CD14-positive monocyte (primary cell): ENCODE measurements around the gene SLC26A9. TPM values are rescaled to one million over a fixed set of nuclear protein-coding genes. Genes with fewer than 3 reads are reported as not detected.

ENCODE experiments used
- DNase-seq, 3 donors: peaks; one replicate each; pipeline ENCODE4 v3.0.0-alpha.2; 2011 to 2022
- H2AFZ ChIP-seq: 2 replicates; pipeline ENCODE4 v1.6.0; 2012; ENCODE audit warnings: mild to moderate bottlenecking, low read depth, low read length, inconsistent platforms; ENCODE audit not compliant: insufficient read depth, poor library complexity, severe bottlenecking
- H3K27ac ChIP-seq, 2 donors: 1 replicate in 1 of 2; 2 replicates in 1 of 2; pipeline ENCODE4 v1.5.1; 2012 to 2013; ENCODE audit warnings: low read length in 2 of 2, control low read depth in 1 of 2, inconsistent platforms in 1 of 2, low read depth in 1 of 2, mild to moderate bottlenecking in 1 of 2
- H3K27me3 ChIP-seq, 2 donors: one replicate each; pipeline versions ENCODE4 v1.6.0 to v1.6.1; 2011 to 2013; ENCODE audit warnings: low read length in 2 of 2; ENCODE audit not compliant: control insufficient read depth in 2 of 2, insufficient read depth in 2 of 2
- H3K36me3 ChIP-seq, 2 donors: replicated peaks in 1 of 2; 1 replicate in 1 of 2; 2 replicates in 1 of 2; pipeline versions ENCODE4 v1.5.1 to v1.6.1; 2012 to 2013; ENCODE audit warnings: low read length in 2 of 2, control low read depth in 1 of 2, inconsistent platforms in 1 of 2, mild to moderate bottlenecking in 1 of 2; ENCODE audit not compliant: insufficient read depth in 2 of 2, control insufficient read depth in 1 of 2
- H3K4me1 ChIP-seq, 2 donors: 1 replicate in 1 of 2; 2 replicates in 1 of 2; pipeline versions ENCODE4 v1.5.1 to v1.6.1; 2012 to 2013; ENCODE audit warnings: low read length in 2 of 2, control low read depth in 1 of 2, inconsistent platforms in 1 of 2, mild to moderate bottlenecking in 1 of 2, moderate library complexity in 1 of 2; ENCODE audit not compliant: insufficient read depth in 2 of 2, control insufficient read depth in 1 of 2
- H3K4me2 ChIP-seq: replicated peaks from 2 replicates; pipeline ENCODE3; 2012; ENCODE audit warnings: low read length, moderate library complexity, mild to moderate bottlenecking; ENCODE audit not compliant: poor library complexity, severe bottlenecking; ENCODE audit errors: extremely low read depth
- H3K4me3 ChIP-seq, 3 experiments: fragments of 200-600 bp in 1 of 3; sonication (generic) in 1 of 3; replicated peaks in 1 of 3; 1 replicate in 2 of 3; 2 replicates in 1 of 3; pipeline ENCODE4 v1.5.1; 2011 to 2013; ENCODE audit warnings: low read length in 3 of 3, mild to moderate bottlenecking in 3 of 3, control low read depth in 2 of 3, low read depth in 2 of 3, inconsistent platforms in 1 of 3, moderate library complexity in 1 of 3
- H3K79me2 ChIP-seq: 2 replicates; pipeline ENCODE4 v1.6.0; 2012; ENCODE audit warnings: mild to moderate bottlenecking, control low read depth, inconsistent platforms, low read length, moderate library complexity; ENCODE audit not compliant: insufficient read depth
- H3K9ac ChIP-seq: 2 replicates; pipeline ENCODE4 v1.6.0; 2017; ENCODE audit warnings: low read length, mild to moderate bottlenecking; ENCODE audit not compliant: insufficient read depth, poor library complexity, severe bottlenecking
- H3K9me3 ChIP-seq, 2 donors: replicated peaks in 1 of 2; 1 replicate in 1 of 2; 2 replicates in 1 of 2; pipeline versions ENCODE4 v1.5.1 to v1.6.1; 2012 to 2013; ENCODE audit warnings: low read length in 2 of 2, control low read depth in 1 of 2; ENCODE audit not compliant: control insufficient read depth in 1 of 2, insufficient read depth in 1 of 2
- H4K20me1 ChIP-seq: 2 replicates; pipeline ENCODE4 v1.6.0; 2012; ENCODE audit warnings: mild to moderate bottlenecking, low read length, control low read depth, moderate library complexity; ENCODE audit not compliant: insufficient read depth
- H3K27ac Mint-ChIP-seq, 7 donors: one replicate each; pipeline ENCODE4 v1.8.0; 2020; ENCODE audit warnings: mild to moderate bottlenecking in 7 of 7, mixed read lengths in 7 of 7, moderate library complexity in 6 of 7, inconsistent platforms in 2 of 7
- H3K27me3 Mint-ChIP-seq, 3 donors: one replicate each; pipeline ENCODE4 v1.8.0; 2021 to 2022; ENCODE audit warnings: low read depth in 3 of 3, mild to moderate bottlenecking in 3 of 3, mixed read lengths in 3 of 3, moderate library complexity in 3 of 3, inconsistent platforms in 1 of 3
- H3K36me3 Mint-ChIP-seq, 2 donors: one replicate each; pipeline ENCODE4 v1.8.0; 2020; ENCODE audit warnings: mixed read lengths in 2 of 2, inconsistent platforms in 1 of 2, mild to moderate bottlenecking in 1 of 2
- H3K4me1 Mint-ChIP-seq: one replicate; pipeline ENCODE4 v1.8.0; 2020; ENCODE audit warnings: mild to moderate bottlenecking, mixed read lengths
- H3K4me3 Mint-ChIP-seq, 2 donors: one replicate each; pipeline ENCODE4 v1.8.0; 2020; ENCODE audit warnings: mild to moderate bottlenecking in 2 of 2, mixed read lengths in 2 of 2, moderate library complexity in 1 of 2
- H3K9me3 Mint-ChIP-seq, 7 donors: one replicate each; pipeline ENCODE4 v1.8.0; 2020 to 2022; ENCODE audit warnings: mixed read lengths in 7 of 7, mild to moderate bottlenecking in 6 of 7, moderate library complexity in 6 of 7, inconsistent platforms in 2 of 7
- CTCF ChIP-seq: fragments of 200-600 bp; IDR thresholded peaks from one replicate; pipeline ENCODE4 v1.8.0; 2022; ENCODE audit warnings: antibody characterized with exemption, mild to moderate bottlenecking
- intact Hi-C, 2 donors: fragments of 100-400 bp; cut with micrococcal nuclease; formaldehyde crosslinking; loops; one replicate each; pipeline versions ENCODE4 v1.15.0 to v1.15.1; 2023
- polyA plus RNA-seq, 3 donors: library from polyadenylated mRNA; depleted of rRNA in 1 of 3; unstranded in 2 of 3; stranded (reverse) in 1 of 3; fragments of 300-500 nt in 2 of 3; fragments of >200 nt in 1 of 3; fragmentation: Illumina TruSeq in 2 of 3; gene quantifications; 1 replicate in 2 of 3; 2 replicates in 1 of 3; pipeline ENCODE4 v1.2.3, GENCODE V29; 2012 to 2021

Gene SLC26A9
- polyA plus RNA-seq, 3 donors, result 0.04 TPM; not detected in 2

- H3K27me3 Mint-ChIP-seq, result peaks cover 28 to 39% (median 29%) of the 10 kb centered on the region in 3 donors
- Histone ChIP-seq H2AFZ (no peak overlapping the region), H3K27ac (no peak overlapping the region), H3K79me2 (no peaks in the 10 kb centered on the region), H3K4me1 (no peaks in the 10 kb centered on the region), H3K9ac (no peak overlapping the region), H3K27me3 (peaks cover 29 to 42% of the 10 kb centered on the region in 2 donors), H3K4me3 (no peak overlapping the region), H4K20me1 (no peaks in the 10 kb centered on the region), H3K4me2 (no peak overlapping the region), H3K9me3 (peaks cover 5 to 7% of the 10 kb centered on the region in 2 donors), H3K36me3 (no peaks in the 10 kb centered on the region)
- no peaks in the 10 kb centered on the region for H3K36me3 Mint-ChIP-seq
- intact Hi-C loops, result no loop called here
- H3K4me3 Mint-ChIP-seq, result no peak overlapping the region
- H3K27ac Mint-ChIP-seq, result no peak overlapping the region
- TF ChIP-seq CTCF, result no peak
- H3K9me3 Mint-ChIP-seq, result peaks cover 5 to 24% (median 20%) of the 10 kb centered on the region in 7 donors
- no peaks in the 10 kb centered on the region for H3K4me1 Mint-ChIP-seq
- no peak for DNase-seq
These were observed 59.5 kb downstream of the SLC26A9 start for GRCh38 chr1:205883792-205884191.

GRCh38 chr1:205880923-205881322, 62.3 kb downstream of the SLC26A9 start:
- Histone ChIP-seq H3K79me2 (no peaks in the 10 kb centered on the region), H3K4me2 (no peak overlapping the region), H3K27ac (no peak overlapping the region), H3K4me1 (no peaks in the 10 kb centered on the region), H3K9me3 (peaks cover 5 to 7% of the 10 kb centered on the region in 2 donors), H3K27me3 (peaks cover 43 to 62% of the 10 kb centered on the region in 2 donors), H2AFZ (no peak overlapping the region), H3K36me3 (no peaks in the 10 kb centered on the region), H3K4me3 (no peak overlapping the region), H3K9ac (no peak overlapping the region), H4K20me1 (no peaks in the 10 kb centered on the region)
- no peak overlapping the region for H3K4me3 Mint-ChIP-seq
- H3K27me3 Mint-ChIP-seq, result peaks cover 44 to 62% (median 48%) of the 10 kb centered on the region in 3 donors
- no peak for DNase-seq
- TF ChIP-seq CTCF, result no peak
- peaks cover 4 to 31% (median 24%) of the 10 kb centered on the region in 7 donors for H3K9me3 Mint-ChIP-seq
- no peak overlapping the region for H3K27ac Mint-ChIP-seq
- no peaks in the 10 kb centered on the region for H3K4me1 Mint-ChIP-seq
- intact Hi-C loops, result no loop called here
- H3K36me3 Mint-ChIP-seq, result no peaks in the 10 kb centered on the region
